Measurements from ENCODE around the gene USP37.

USP37 gene

GRCh38 chr2:218474527-218474926 is 93.6 kb downstream of the USP37 start:
- DNase-seq, result no peak

GRCh38 chr2:218472988-218473387 is 95.2 kb downstream of the USP37 start:
- DNase-seq, result no peak

- no peak for DNase-seq
Measured at GRCh38 chr2:218471982-218472381, 96.2 kb downstream of the USP37 start.

- no peak for DNase-seq
Measured at GRCh38 chr2:218471036-218471435, 97.1 kb downstream of the USP37 start.

GRCh38 chr2:218470448-218470847 is 97.7 kb downstream of the USP37 start:
- DNase-seq, result no peak

GRCh38 chr2:218465987-218466633 is 102.0 kb downstream of the USP37 start:
- DNase-seq, result no peak

- DNase-seq, result no peak
Measured at GRCh38 chr2:218458598-218458997, 109.6 kb downstream of the USP37 start.

GRCh38 chr2:218456849-218457248 is 111.3 kb downstream of the USP37 start:
- no peak for DNase-seq

GRCh38 chr2:218452079-218452478 is 116.1 kb downstream of the USP37 start:
- no peak for DNase-seq

- no peak for DNase-seq
Measured at GRCh38 chr2:218448934-218449333, 119.2 kb downstream of the USP37 start.

- DNase-seq, result no peak
Measured at GRCh38 chr2:218447072-218447471, 121.1 kb downstream of the USP37 start.

- DNase-seq, result no peak
Measured at GRCh38 chr2:218446547-218446946, 121.6 kb downstream of the USP37 start.

GRCh38 chr2:218445602-218446001 is 122.5 kb downstream of the USP37 start:
- DNase-seq, result no peak

GRCh38 chr2:218444692-218445357 is 123.3 kb downstream of the USP37 start:
- DNase-seq, result no peak

GRCh38 chr2:218438596-218438995 is 129.6 kb downstream of the USP37 start:
- no peak for DNase-seq

GRCh38 chr2:218437969-218438368 is 130.2 kb downstream of the USP37 start:
- no peak for DNase-seq

GRCh38 chr2:218436992-218437391 is 131.2 kb downstream of the USP37 start:
- no peak for DNase-seq

- no peak for DNase-seq
Measured at GRCh38 chr2:218435003-218435982, 132.9 kb downstream of the USP37 start.

GRCh38 chr2:218434456-218434855 is 133.7 kb downstream of the USP37 start:
- no peak for DNase-seq

GRCh38 chr2:218432676-218433365 is 135.3 kb downstream of the USP37 start:
- DNase-seq, result no peak

GRCh38 chr2:218431878-218432277 is 136.3 kb downstream of the USP37 start:
- DNase-seq, result no peak

GRCh38 chr2:218430721-218431120 is 137.4 kb downstream of the USP37 start:
- DNase-seq, result no peak
